OCI-LY7 (cell line): ENCODE measurements around the gene TBX6. TPM values are rescaled to one million over a fixed set of nuclear protein-coding genes. Genes with fewer than 3 reads are reported as not detected.

Source experiments
- BruUV-seq: library from RNA; stranded (reverse); fragments of 400-500 nt; replicated peaks from 2 replicates; lab custom pipeline; 2021; lab: Mats Ljungman, UMichigan
- CTCF ChIA-PET: fragments of 300-600 bp; sonication (Branson Sonifier 250); formaldehyde crosslinking; loops from one replicate; lab custom pipeline; 2022; ENCODE audit warnings: antibody characterized with exemption; ENCODE audit not compliant: unreplicated experiment; lab: Charles Lee
- POLR2A ChIA-PET: fragments of 300-600 bp; sonication (Branson Sonifier 250); formaldehyde crosslinking; loops from one replicate; lab custom pipeline; 2022; ENCODE audit warnings: antibody characterized with exemption; lab: Charles Lee
- DNase-seq: peaks from one replicate; pipeline ENCODE4 v3.0.0-alpha.2; 2015; ENCODE audit warnings: low spot score
- H2AFZ ChIP-seq: fragments of 200-600 bp; sonication (generic), shearing (Covaris generic); 2 replicates; pipeline ENCODE4 v1.6.1; 2014; ENCODE audit warnings: mild to moderate bottlenecking, antibody characterized with exemption, low read length, moderate library complexity
- H3K27ac ChIP-seq: fragments of 200-600 bp; sonication (generic); 2 replicates; pipeline ENCODE4 v1.5.1; 2014; ENCODE audit warnings: mixed run types, low read depth, mild to moderate bottlenecking, moderate library complexity, low read length, inconsistent platforms; ENCODE audit not compliant: poor library complexity, severe bottlenecking
- H3K36me3 ChIP-seq: fragments of 200-600 bp; sonication (generic); 2 replicates; pipeline ENCODE4 v1.6.1; 2014; ENCODE audit warnings: mild to moderate bottlenecking, antibody characterized with exemption, low read length, moderate library complexity, mixed read lengths; ENCODE audit not compliant: insufficient read depth
- H3K4me1 ChIP-seq: fragments of 200-600 bp; sonication (generic); 2 replicates; pipeline ENCODE4 v1.5.1; 2014; ENCODE audit warnings: mild to moderate bottlenecking, low read length; ENCODE audit not compliant: insufficient read depth, poor library complexity, severe bottlenecking
- H3K4me2 ChIP-seq: fragments of 200-600 bp; sonication (generic); 2 replicates; pipeline ENCODE4 v1.6.1; 2014; ENCODE audit warnings: mild to moderate bottlenecking, low read length
- H3K4me3 ChIP-seq: fragments of 200-600 bp; sonication (generic); 2 replicates; pipeline ENCODE4 v1.5.1; 2014; ENCODE audit warnings: mild to moderate bottlenecking, low read depth, low read length; ENCODE audit not compliant: poor library complexity, severe bottlenecking
- H3K79me2 ChIP-seq: fragments of 200-600 bp; sonication (generic); 2 replicates; pipeline ENCODE4 v1.6.1; 2016; ENCODE audit warnings: low read depth, mild to moderate bottlenecking, low read length, moderate library complexity, mixed read lengths; ENCODE audit not compliant: insufficient read depth
- H3K9me2 ChIP-seq: fragments of 200-600 bp; sonication (generic); 2 replicates; pipeline ENCODE4 v1.6.1; 2016; ENCODE audit warnings: mild to moderate bottlenecking, low read length, mixed read lengths; ENCODE audit not compliant: insufficient read depth
- H3K9me3 ChIP-seq: fragments of 200-600 bp; sonication (generic); 2 replicates; pipeline ENCODE4 v1.6.1; 2014; ENCODE audit warnings: mild to moderate bottlenecking, mixed run types, low read length, mixed read lengths
- H4K20me1 ChIP-seq: fragments of 200-600 bp; sonication (generic); 2 replicates; pipeline ENCODE4 v1.6.1; 2014; ENCODE audit warnings: mild to moderate bottlenecking, antibody characterized with exemption, low read length, moderate library complexity, mixed read lengths; ENCODE audit not compliant: insufficient read depth
- EZH2phosphoT487 ChIP-seq: fragments of 200-600 bp; sonication (generic); IDR thresholded peaks from 2 replicates; pipeline ENCODE4 v1.6.1; 2018; ENCODE audit warnings: low read depth, borderline replicate concordance, mild to moderate bottlenecking, mixed run types, antibody characterized with exemption, low read length, moderate library complexity, mixed read lengths
- intact Hi-C: fragments of 100-400 bp; cut with micrococcal nuclease; formaldehyde crosslinking; loops from one replicate; pipeline ENCODE4 v1.10.0; 2022; ENCODE audit not compliant: unreplicated experiment
- total RNA-seq, 2 experiments: library from RNA; depleted of rRNA in 1 of 2; stranded (reverse); fragments of >200 nt in 1 of 2; shearing (Covaris generic) in 1 of 2; gene quantifications; 2 replicates each; pipeline ENCODE4 v1.2.3, GENCODE V29; 2014 to 2022
- TF ChIP-seq, protein P1 (sequence below): fragments of 200-600 bp; sonication (generic); conservative IDR thresholded peaks from 2 replicates; pipeline ENCODE4 v1.5.1; 2014; ENCODE audit warnings: mild to moderate bottlenecking, antibody characterized with exemption, low read length, moderate library complexity, mixed read lengths

The TBX6 gene
- total RNA-seq, 2 experiments from 2014 or later: 1.4 to 3.7 TPM

DNA sequence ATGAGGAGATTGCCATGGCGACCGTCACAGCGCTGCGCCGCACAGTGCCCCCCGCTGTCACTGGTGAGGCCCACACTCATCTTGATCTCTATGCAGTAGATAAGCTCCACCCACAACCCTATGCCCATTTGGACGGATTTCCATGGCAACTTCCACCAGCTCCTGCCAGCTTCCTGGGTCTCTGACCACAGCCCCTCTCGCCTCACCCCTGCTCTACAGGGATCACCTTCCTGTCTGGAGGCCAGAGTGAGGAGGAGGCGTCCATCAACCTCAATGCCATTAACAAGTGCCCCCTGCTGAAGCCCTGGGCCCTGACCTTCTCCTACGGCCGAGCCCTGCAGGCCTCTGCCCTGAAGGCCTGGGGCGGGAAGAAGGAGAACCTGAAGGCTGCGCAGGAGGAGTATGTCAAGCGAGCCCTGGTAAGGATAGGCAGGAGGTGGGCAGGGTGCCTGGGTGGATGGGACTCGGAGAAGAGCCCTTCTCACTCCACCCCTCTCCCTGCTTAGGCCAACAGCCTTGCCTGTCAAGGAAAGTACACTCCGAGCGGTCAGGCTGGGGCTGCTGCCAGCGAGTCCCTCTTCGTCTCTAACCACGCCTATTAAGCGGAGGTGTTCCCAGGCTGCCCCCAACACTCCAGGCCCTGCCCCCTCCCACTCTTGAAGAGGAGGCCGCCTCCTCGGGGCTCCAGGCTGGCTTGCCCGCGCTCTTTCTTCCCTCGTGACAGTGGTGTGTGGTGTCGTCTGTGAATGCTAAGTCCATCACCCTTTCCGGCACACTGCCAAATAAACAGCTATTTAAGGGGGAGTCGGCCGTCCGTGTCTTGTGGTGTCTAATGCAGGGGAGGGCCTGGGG is 21.9 kb downstream of the TBX6 start:
- no peak overlapping the region for H2AFZ ChIP-seq
- no peak for DNase-seq
- intact Hi-C loops: loop anchor here (10.0 kb wide), 1 partner anchor 285 kb away; the partner anchor contains the start of gene CD2BP2
- TF ChIP-seq, protein P1, sequence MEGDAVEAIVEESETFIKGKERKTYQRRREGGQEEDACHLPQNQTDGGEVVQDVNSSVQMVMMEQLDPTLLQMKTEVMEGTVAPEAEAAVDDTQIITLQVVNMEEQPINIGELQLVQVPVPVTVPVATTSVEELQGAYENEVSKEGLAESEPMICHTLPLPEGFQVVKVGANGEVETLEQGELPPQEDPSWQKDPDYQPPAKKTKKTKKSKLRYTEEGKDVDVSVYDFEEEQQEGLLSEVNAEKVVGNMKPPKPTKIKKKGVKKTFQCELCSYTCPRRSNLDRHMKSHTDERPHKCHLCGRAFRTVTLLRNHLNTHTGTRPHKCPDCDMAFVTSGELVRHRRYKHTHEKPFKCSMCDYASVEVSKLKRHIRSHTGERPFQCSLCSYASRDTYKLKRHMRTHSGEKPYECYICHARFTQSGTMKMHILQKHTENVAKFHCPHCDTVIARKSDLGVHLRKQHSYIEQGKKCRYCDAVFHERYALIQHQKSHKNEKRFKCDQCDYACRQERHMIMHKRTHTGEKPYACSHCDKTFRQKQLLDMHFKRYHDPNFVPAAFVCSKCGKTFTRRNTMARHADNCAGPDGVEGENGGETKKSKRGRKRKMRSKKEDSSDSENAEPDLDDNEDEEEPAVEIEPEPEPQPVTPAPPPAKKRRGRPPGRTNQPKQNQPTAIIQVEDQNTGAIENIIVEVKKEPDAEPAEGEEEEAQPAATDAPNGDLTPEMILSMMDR: 0 out of 2 replicates have a peak, but pooled peaks have one; percentile 20
- no peak for TF ChIP-seq EZH2phosphoT487
- H4K20me1 ChIP-seq: peaks cover 14% of the 10 kb centered on the region
- H3K27ac ChIP-seq: no peak overlapping the region
- H3K9me2 ChIP-seq: no peaks in the 10 kb centered on the region
- peaks cover 37% of the 10 kb centered on the region for H3K79me2 ChIP-seq
- peaks cover 33% of the 10 kb centered on the region for H3K4me1 ChIP-seq
- H3K36me3 ChIP-seq: peaks cover 82% of the 10 kb centered on the region
- BruUV-seq: TSS peak; percentile 82
- H3K4me3 ChIP-seq: no peak overlapping the region
- ChIA-PET CTCF (no interaction called here), POLR2A (no interaction called here)
- H3K9me3 ChIP-seq: no peaks in the 10 kb centered on the region
- H3K4me2 ChIP-seq: no peak overlapping the region

DNA sequence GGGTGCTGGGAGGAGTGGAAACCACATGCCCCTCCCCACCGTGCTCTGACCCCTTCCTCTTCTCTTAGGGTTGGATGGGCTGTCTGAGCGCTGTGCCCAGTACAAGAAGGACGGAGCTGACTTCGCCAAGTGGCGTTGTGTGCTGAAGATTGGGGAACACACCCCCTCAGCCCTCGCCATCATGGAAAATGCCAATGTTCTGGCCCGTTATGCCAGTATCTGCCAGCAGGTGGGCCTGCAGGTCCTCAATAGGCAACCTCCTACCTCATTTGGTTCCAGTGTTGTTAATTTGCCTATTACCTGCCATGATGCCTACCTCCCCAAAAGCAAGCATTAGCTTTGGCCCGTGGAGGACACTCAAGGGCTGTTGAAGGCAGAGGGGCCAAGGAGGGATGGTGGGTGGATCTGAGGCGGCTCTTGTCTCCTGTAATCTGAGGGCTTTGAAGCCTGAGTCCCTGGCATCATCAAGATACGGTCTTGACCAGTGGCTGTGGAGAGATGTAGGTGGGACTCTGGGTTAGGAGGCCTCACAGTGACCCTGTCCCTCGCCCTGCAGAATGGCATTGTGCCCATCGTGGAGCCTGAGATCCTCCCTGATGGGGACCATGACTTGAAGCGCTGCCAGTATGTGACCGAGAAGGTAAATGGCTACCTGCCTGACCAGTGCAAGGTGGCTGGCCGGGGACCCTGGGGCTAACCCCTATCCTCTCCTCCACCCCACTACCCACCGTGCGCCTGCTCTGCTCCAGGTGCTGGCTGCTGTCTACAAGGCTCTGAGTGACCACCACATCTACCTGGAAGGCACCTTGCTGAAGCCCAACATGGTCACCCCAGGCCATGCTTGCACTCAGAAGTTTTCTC is 22.7 kb downstream of the TBX6 start:
- Histone ChIP-seq H3K4me3 (no peak overlapping the region), H3K79me2 (peaks cover 44% of the 10 kb centered on the region), H4K20me1 (peaks cover 14% of the 10 kb centered on the region), H3K9me2 (no peaks in the 10 kb centered on the region), H2AFZ (no peak overlapping the region), H3K4me2 (no peak overlapping the region; the same call in 1 of the 2 replicates), H3K4me1 (peaks cover 29% of the 10 kb centered on the region), H3K9me3 (no peaks in the 10 kb centered on the region), H3K36me3 (peaks cover 81% of the 10 kb centered on the region), H3K27ac (no peak overlapping the region)
- no peak for TF ChIP-seq EZH2phosphoT487
- TF ChIP-seq, protein P1: peak; percentile 69
- no TSS peak for BruUV-seq
- CTCF ChIA-PET: interaction anchor here (0.6 kb wide), 1 partner anchor 23 kb away, joined by 3 read pairs; no protein-coding TSS in a partner anchor
- peak; percentile 50 for DNase-seq
- intact Hi-C loops: loop anchor here (10.0 kb wide), 1 partner anchor 286 kb away; the partner anchor contains the start of gene CD2BP2
- POLR2A ChIA-PET: no interaction called here
